GM19467 (cell line): ENCODE measurements around the gene OR11H6.
"Not testable (repeated sequence)": the region's sequence is repeated elsewhere in the genome, so short reads cannot be mapped to it uniquely, and the experiment has no call there.

ENCODE experiments used
- ATAC-seq: cut with Tn5 transposase; IDR thresholded peaks from one replicate; pipeline ENCODE4 v1.9.1; 2021; ENCODE audit warnings: mild to moderate bottlenecking, moderate library complexity; ENCODE audit not compliant: unreplicated experiment

The OR11H6 gene

DNA sequence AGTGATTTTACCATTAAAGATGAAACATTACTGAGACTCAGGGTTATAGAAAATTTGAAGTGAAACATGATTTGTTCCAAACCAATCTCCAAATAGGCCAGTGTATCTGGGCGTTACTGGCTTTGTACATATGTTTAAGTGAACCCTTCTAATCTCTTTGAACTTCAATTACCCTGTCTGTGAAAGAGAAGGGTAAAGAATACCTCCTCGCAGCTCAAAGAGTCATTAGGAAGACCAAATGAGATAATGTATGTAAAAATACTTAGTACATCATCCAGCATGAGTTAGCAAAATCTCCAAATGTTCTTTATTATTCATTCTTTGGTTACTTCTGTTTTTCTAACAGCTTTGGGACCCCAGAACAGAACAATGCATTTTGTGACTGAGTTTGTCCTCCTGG is at the start of gene OR11H6:
Gene OR11H6, plus strand, starts transcription at position 301 of the 400 bp plus-strand sequence. Its CDS starts 0 bp downstream, at position 301.
- no peak for ATAC-seq

GRCh38 chr14:20174205-20174604 is 49.3 kb upstream of the OR11H6 start:
- ATAC-seq = not testable (repeated sequence)

- no peak for ATAC-seq
Measured at GRCh38 chr14:20176330-20176729, 47.2 kb upstream of the OR11H6 start.

DNA sequence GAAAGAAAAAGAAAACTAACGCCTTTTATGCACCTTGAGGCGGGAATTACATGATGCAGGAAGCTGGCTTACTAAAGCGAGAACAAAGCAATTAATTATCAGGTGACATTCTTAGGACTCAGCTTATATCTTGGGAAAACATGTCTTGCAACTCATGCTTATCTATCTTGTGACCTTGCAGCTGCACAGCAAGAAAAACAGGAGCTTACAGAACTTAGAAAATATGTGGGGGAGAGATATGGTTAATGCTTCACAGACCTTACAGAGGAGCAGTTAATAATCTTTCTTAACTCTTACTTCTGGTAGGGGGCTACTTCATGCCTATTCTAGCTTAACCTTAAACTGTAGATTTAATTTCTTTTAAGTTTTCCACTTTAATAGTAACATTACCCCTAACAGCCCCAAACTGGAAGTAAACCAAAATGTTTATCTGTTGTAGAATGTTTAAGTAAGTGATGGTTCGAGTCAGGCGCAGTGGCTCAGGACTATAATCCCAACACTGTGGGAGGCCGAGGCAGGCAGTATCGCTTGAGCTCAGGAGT is 46.0 kb upstream of the OR11H6 start:
- ATAC-seq = no peak

DNA sequence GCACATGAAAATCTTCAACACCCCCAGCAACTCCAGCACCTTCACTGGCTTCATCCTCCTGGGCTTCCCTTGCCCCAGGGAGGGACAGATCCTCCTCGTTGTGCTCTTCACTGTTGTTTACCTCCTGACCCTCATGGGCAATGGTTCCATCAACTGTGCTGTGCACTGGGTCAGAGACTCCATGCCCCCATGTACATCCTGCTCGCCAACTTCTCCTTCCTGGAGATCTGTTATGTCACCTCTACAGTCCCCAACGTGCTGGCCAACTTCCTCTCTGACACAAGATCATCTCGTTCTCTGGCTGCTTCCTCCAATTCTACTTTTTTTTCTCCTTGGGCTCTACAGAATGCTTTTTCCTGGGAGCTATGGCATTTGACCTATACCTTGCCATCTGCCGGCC is 44.3 kb upstream of the OR11H6 start:
- ATAC-seq = no peak

- ATAC-seq = no peak
Measured at GRCh38 chr14:20179880-20180279, 43.6 kb upstream of the OR11H6 start.

- ATAC-seq = no peak
Measured at GRCh38 chr14:20180486-20180885, 43.0 kb upstream of the OR11H6 start.

DNA sequence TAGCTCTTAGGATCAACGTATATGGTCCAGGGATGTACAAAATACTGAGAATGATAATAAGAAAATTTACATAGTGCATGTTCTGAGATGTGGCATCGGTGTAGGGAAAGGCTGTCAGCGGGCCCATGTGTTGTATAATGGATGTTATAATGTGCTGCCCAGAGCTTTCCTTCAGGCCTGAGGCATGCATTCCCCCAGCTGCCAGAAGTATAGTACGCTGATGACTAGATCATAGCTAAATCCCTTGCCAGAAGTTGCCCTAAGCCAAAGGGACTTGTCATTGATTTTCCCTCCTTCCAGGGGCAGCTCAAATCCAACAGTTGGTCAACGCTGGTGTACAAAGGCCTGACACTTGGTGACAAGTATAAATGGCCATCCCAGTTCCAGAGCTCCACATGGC is 39.3 kb upstream of the OR11H6 start:
- no peak for ATAC-seq

DNA sequence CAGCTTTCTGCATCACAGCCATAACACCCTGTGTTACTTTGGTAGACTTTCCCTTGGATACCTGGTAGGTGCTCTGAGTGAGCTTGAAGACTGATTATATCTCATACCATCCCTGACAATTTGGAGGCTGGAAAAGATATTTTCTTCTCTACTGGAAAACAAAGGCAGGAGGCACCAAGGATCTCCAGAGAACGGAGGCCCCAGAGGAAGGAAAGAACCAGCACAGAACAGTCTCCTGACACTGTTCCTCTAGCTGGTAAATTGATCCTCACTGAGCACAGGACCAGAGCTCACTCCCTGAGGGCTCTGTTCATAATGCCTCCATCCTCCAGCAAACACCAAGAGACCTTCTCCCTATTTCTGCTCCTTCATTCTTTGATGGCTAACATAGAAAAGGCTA is 32.9 kb upstream of the OR11H6 start, which contains the start of gene OR11G2:
Gene OR11G2, plus strand, starts transcription at position 301 of the 400 bp plus-strand sequence. CDS start 6,542 bp downstream, outside the sequence.
- no peak for ATAC-seq

GRCh38 chr14:20191396-20191795 is 32.1 kb upstream of the OR11H6 start:
- ATAC-seq = no peak

DNA sequence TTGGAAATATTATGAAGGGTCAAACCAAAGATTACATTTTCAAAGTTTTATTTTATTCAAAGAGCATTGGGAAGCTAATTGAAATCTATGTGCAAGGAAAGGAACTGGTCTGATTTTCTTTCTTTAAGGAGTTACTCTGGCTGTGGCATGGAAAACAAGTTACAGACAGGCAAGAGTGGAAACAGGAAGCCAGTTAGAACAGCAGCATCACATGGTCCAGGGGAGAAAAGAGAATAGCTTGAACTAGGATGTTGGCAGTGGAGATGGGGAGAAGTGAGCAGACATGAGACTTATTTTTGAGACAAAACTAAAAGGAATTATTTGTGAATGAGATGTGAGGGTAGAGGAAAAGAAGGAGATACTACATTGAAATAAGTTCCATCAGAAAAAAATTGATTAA is 29.4 kb upstream of the OR11H6 start:
- no peak for ATAC-seq

DNA sequence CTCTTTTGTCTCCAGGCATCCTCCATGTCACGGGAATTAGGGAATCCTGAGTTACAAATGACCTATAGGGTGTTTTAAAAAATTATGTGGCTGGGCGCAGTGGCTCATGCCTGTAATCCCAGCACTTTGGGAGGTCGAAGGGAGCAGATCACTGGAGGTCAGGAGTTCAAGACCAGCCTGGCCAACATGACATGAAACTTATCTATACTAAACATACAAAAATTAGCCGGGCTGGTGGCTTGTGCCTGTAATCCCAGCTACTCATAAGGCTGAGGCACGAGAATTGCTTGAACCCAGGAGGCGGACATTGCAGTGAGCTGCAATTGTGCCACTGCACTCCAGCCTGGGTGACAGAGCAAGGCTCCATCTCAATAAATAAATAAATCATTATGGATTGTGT is 28.3 kb upstream of the OR11H6 start:
- not testable (repeated sequence) for ATAC-seq

DNA sequence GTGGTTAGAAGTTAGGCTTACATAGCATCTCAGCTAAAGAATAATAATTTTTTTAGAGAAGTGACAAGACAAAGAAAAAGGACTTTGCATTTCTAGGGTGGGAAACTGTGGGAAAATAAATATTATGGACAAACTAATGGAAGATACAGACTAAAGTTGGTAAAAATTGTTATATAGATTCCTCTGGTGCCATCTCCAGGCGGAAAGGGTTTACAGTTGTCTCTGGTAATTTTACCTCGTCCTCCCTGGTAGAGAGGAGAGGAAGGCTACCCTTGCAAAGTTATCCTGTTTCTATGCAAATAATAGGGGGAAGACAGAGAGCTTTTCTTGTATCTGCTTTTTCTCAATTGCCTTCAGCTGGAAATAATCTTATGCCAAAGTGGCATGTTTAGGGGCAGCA is 27.6 kb upstream of the OR11H6 start:
- no peak for ATAC-seq

DNA sequence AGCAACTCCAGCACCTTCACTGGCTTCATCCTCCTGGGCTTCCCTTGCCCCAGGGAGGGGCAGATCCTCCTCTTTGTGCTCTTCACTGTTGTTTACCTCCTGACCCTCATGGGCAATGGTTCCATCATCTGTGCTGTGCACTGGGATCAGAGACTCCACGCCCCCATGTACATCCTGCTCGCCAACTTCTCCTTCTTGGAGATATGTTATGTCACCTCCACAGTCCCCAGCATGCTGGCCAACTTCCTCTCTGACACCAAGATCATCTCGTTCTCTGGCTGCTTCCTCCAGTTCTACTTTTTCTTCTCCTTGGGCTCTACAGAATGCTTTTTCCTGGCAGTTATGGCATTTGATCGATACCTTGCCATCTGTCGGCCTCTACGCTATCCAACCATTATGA is 26.1 kb upstream of the OR11H6 start:
- ATAC-seq = no peak

- ATAC-seq = no peak
Measured at GRCh38 chr14:20198991-20199390, 24.5 kb upstream of the OR11H6 start.

GRCh38 chr14:20204721-20205120 is 18.8 kb upstream of the OR11H6 start:
- ATAC-seq = no peak

- no peak for ATAC-seq
Measured at GRCh38 chr14:20209595-20209994, 13.9 kb upstream of the OR11H6 start.

GRCh38 chr14:20212406-20212805 is 11.1 kb upstream of the OR11H6 start:
- not testable (repeated sequence) for ATAC-seq

DNA sequence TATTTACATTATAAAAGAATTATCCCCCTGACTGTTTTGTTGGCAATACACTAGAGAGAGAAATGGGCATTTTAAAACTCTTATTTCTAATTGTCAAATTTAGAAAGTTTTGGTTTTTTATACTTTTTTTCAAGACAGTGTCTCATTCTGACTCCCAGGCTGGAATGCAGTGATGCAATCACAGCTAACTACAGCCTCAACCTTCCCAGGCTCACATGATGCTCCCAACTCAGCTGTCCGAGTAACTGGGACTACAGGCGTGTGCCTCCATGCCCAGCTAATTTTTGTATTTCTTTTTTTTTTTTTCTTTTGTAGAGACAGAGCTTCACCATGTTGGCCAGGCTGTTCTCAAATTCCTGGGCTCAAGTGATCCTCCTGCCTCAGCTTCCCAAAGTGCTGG is 8.3 kb upstream of the OR11H6 start:
- no peak for ATAC-seq

DNA sequence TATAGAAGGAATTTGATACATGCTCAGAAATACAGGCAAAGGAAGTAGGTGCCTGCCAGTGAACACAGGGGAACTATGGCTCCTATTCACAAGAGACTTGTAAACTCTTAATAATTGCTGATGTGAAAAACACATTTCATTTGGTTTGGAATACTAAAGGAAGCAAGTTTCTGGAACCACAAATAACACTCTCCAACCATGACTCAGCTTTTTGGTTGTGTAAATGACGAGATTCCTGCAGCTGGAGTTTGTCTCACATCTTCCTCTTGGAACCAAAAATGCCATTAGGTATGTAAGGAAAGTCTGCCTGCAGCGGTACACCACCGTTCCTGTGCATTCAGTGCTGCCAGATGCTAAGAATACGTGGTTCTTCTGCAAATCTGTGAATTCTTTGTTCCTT is 4.5 kb upstream of the OR11H6 start:
- no peak for ATAC-seq

GRCh38 chr14:20228681-20229080 is 5.2 kb downstream of the OR11H6 start, which contains the start of gene OR11H7:
TSS of gene OR11H7 (plus strand) at chr14:20228981.
- no peak for ATAC-seq

- ATAC-seq = not testable (repeated sequence)
Measured at GRCh38 chr14:20235415-20235814, 11.9 kb downstream of the OR11H6 start.

DNA sequence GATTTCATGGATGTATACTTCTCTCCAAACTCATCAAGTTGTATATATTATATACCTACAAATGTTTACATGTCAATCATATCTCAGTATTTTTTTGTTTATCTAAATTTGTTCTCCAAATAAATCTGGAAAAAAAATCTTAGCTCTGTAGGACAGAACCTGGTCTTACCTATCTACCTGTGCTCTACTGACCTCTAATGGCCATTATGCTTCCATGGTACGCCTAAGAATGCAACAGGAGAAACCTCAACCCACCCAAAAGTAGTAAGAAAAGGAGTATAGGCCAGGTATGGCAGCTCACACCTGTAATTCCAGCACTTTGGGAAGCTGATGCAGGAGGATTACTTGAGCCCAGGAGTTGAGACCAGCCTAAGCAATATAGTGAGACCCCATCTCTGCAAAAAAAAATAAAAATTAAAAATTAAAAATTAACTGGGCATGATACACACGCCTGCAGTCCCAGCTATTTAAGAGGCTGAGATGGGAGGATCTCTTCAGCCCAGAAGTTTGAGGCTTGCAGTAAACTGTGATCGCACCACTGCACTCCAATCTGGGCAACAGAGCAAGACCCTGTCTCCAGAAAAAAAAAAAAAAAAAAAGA is 24.2 kb downstream of the OR11H6 start:
- no peak for ATAC-seq
